NAMALWA (cell line): ENCODE data around the gene HIVEP1.
A peak's percentile ranks its signal among the peaks of the same experiment; 100 is the strongest.

ENCODE experiments used
- DNase-seq: peaks from one replicate; pipeline ENCODE4 v3.0.0-alpha.2; 2015; ENCODE audit warnings: low spot score

HIVEP1 gene

DNA sequence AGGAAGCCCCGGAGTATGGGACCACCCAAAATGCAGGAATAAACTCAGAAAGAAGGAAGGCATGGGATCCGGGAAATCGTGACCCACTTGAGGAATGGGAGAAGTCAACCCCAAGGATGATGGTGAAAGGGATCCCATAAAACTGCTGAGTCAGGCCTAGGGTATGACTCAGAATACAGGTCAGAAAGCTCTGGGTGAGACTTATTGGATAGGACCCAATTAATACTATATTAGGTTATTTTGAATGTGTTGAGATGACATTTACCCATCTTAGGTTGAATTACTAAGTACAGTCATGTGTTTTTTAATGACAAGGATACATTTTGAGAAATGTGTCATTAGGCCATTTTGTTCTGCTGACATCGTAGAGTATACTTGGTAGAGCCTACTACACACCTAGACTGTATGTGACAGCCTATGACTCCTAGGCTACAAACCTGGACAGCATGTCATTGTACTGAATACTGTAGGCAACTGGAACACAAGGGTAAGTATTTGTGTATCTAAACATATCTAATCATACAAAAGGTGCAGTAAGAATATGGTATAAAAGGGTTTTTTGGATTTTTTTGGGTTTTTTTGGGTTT lies 17.1 kb upstream of the HIVEP1 start:
- no peak for DNase-seq

- DNase-seq, result no peak
These were observed 15.4 kb upstream of the HIVEP1 start for GRCh38 chr6:11996751-11997150.

DNA sequence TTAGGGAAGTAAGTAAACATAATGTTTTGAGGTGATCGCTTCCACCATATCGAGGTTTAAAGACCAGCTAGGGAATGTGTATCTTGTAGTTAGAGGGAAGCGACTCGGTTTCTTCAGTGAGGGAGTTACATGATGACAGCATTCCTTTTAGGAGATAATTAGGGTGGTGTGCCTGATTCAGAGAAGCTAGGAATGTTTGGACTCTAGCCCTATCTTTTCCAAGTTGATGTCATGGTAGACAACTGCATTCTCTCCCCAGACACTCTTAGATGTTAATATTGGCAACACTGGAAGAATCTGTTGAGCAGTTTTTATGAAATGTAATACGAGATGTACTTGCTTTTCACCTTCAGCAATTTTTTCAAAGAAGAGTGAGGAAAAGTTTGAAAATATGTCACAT lies 12.9 kb upstream of the HIVEP1 start:
- DNase-seq, result no peak

GRCh38 chr6:12000174-12000573 lies 11.9 kb upstream of the HIVEP1 start:
- no peak for DNase-seq

DNA sequence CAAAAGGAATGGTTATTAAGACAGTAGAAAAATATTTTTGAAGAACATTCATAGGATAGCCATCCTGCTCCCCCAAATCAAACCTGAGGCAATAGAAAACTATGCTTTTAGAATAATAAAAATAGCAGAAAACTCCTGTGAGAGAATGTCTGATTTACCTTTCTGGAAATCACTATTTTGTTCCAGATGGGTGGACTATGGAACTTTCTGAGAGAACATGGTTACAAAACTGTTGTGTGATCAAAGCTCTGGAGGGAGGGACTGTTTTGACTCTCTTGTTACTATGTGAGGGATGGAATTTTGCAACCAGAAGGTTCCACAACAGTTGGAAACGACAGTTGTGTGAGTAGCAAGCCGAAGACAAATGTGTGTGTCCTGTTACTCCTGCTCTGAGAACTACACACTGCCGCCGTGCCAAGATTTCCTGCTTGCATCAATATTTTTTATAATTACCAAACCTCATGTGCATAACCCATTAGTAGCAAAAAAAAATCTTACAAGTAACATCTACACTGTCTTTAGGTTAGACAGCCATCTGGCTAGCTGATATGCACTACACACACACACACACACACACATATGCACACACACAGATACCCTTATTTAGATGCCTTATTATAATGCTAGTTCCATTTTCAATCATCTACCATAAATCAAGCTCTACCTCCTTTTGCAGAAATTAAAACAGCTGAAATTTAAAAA lies 11.0 kb upstream of the HIVEP1 start:
- no peak for DNase-seq

DNA sequence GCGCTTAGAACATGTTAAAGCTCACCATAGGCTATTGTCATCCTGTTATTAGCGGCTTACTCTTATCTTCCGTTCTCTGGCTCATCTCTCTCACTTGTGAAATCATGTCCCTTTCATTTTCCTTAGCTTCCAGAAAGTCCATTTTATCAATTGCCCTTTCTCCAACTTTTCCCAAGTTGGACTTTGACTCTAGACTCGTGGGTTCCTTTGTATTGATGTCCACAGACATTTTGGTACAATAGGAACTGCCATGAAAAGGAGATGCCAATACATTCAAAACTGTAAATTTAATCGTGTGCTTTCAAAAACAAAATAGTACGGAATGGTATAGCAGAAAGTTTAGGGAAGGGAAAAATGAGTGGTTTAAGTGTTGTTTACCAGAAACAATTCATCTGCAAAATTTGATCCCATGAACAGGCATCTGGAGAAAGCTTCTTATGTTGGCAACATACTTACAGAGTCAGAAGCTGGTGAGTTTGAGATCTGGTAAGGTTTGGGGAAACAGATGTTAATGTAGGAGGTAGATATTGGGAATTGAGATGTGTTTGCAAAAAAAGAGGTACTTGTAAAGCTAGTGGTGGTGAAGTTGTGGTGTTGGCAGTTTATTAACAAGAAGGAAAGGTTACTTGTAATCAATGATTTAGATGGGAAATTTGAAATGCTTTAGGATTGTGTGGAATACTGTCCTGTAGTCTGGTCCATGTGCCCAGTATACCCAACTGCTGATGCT lies 10.2 kb upstream of the HIVEP1 start:
- DNase-seq, result no peak

- DNase-seq, result no peak
These were observed 4.6 kb upstream of the HIVEP1 start for GRCh38 chr6:12007473-12007872.

- no peak for DNase-seq
These were observed 4.2 kb upstream of the HIVEP1 start for GRCh38 chr6:12007887-12008286.

- DNase-seq, result peak; percentile 92
These were observed 3.5 kb upstream of the HIVEP1 start for GRCh38 chr6:12008366-12009179.

GRCh38 chr6:12009180-12009685 lies 2.9 kb upstream of the HIVEP1 start:
- DNase-seq, result peak; percentile 31

DNA sequence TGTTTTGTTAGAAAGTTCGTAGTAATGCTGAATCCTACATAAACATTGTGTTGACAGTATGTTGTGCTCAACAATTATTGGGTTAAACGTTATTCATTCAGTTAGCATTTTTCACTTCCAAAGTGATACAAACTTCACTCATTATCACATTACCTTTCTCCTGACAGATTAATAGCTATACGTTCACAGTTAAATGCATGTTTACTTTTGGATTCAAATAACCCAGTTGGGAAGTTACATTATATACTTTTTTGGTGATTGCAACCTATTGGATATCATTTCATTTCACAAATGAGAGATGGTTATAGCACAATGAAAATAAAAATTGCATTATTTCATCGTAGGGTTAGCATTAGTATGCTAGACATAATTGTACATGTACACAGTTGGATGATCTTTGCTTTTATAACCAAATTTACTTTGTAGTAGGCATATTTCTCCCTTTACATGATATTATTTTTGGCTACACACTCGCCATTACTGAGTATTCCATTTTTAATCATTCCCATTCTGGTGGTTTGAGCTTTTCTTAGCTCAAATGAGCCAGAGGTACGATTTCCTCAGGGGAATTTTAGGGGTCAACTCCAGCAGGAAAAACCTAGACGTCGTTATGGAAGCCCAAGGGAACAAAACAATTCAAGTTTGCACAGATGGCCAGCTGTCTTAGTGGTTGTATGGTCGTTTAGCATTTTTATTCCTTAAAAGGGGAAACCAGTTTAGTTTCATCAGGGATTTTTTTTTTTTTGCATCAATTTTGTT lies 2.1 kb upstream of the HIVEP1 start:
- peak; percentile 51 for DNase-seq

DNA sequence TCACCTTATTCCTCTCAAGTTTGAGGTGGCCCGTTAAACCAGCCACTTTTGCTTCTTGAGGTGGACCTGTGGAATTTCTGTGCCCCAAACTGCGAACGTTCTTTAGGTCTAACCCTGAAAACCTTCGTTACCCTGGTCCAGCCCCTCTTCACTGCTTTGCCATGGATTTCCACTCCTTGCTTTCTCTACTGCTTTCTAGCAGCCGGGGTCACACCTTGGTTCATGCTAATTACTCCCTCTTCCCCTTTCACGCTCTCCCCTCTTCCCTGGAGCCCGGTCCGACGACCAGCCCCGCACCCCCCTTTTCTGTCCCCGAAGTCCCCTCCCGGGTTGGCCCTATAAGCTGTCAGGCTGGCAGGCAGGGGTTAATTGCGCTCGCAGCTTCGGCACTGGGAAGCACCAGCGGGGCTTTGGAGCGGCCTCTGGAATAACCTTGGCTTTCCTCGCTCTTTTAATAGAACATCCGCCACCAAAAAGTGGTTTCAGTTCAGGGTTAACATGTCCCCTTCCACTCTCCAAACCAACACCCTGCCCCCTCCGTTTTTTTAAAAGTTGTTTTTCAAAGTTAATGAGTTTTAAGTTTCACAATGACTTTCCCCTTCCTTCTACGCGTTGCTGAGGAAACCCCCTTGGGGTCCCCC lies 1.4 kb upstream of the HIVEP1 start:
- DNase-seq, result peak; percentile 58

DNA sequence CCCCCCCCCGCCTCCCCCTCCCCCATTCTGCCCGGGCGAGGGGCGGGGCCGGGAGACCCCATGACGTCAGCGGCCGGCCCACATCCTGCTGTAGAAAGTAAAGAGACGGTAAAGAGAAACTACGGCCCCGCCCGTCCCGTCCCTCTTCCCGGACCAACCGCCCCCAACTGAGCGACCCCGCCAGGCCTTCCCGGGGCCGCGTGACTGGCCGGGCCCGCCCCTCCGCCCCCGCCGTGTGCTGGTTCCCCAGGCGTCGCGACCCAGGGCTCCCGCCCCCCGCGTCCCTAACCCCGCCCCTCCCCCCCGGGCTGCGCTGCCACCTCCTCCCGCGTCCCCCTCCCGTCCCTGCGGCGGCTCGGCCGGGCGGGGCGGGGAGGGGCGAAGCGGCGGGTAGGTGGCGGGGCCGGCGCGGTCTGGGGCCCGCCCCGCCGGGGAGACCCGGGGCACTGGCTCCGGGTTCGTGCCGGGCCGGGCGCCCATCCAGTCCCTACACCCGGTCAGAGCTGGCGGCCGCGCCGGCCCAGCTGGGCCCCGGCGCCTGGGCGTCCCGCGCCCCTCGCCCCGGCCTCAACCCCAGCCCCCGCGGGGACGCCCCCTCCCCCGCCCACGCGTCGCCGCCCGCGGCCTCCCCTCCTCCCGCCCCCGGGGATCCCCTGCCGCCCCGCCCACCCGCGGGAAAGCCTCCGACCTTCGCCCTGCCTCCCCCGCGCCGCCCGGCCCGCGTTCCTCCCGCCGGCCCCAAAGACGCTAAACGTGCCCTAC lies 655 bp upstream of the HIVEP1 start:
- peak; percentile 95 for DNase-seq

- DNase-seq, result peak; percentile 82
These were observed 620 bp downstream of the HIVEP1 start for GRCh38 chr6:12012558-12013306.

DNA sequence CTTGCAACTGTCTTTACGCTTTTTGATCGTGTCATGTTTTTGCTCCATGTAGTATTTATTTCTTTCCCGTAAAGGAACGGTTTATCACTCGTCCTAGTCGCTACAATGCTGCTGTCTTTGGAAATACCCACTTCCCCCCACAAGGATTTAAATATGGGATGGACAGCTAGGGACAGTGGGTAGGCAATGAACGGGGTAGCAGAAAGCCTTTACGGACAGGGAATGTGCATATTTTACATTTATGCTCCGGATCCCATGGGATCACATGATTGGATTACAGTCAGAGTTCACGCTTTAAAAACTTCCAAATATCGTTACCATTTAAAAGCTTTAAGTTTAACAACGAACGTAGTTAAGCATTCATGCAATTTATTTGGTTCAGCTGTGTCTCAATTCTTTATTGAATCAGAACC lies 1.2 kb downstream of the HIVEP1 start:
- DNase-seq, result no peak

- no peak for DNase-seq
These were observed 2.1 kb downstream of the HIVEP1 start for GRCh38 chr6:12014027-12014872.

DNA sequence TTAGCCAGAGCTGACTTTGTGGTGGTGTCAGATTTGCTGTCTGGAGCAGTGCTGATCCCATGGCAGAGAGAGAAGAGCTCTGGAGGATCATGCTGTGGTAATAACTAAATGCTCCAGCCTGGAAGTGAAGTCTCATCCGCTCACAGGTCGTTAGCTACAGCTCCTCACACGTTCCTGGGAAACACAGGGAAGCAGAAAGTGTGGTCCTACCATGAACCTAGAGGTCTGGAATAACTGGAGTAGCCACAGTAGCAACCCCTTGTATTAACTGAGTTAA lies 2.7 kb downstream of the HIVEP1 start:
- DNase-seq, result no peak

- DNase-seq, result no peak
These were observed 5.2 kb downstream of the HIVEP1 start for GRCh38 chr6:12017263-12017662.

DNA sequence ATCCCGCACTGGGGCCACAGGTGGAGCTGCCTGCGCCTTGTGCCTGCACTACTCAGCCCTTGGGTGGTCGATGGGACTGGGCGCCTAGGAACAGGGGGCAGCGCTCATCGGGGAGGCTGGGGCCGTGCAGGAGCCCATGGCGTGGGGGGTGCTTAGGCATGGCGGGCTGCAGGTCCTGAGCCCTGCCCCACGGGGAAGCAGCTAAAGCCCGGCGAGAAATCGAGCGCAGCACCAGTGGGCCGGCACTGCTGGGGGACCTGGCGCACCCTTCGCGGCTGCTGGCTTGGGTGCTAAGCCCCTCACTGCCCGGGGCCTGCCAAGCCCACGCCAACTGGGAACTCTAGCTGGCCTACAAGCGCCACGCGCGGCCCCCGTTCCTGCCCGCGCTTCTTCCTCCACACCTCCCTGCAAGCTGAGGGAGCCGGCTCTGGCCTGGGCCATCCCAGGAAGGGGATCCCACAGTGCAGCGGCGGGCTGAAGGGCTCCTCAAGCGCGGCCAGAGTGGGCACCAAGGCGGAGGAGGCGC lies 5.8 kb downstream of the HIVEP1 start:
- DNase-seq, result no peak
